Vagina (tissue), 2 donors: ENCODE measurements around the gene MGAT3.

ENCODE experiments used
- CTCF ChIP-seq, 3 experiments: fragments of 450-650 bp in 2 of 3; fragments of 200-600 bp in 1 of 3; sonication (generic) in 1 of 3; IDR thresholded peaks; one replicate each; pipeline ENCODE4 v1.5.1; 2017 to 2019; ENCODE audit warnings: antibody characterized with exemption in 3 of 3, mild to moderate bottlenecking in 2 of 3, moderate library complexity in 2 of 3
- POLR2AphosphoS5 ChIP-seq, 2 donors: sonication (generic); formaldehyde crosslinking; IDR thresholded peaks; one replicate each; pipeline ENCODE4 v1.9.0; 2017; ENCODE audit warnings: antibody characterized with exemption in 2 of 2, mild to moderate bottlenecking in 2 of 2, low read depth in 1 of 2; ENCODE audit not compliant: insufficient read depth in 1 of 2

- TF ChIP-seq CTCF (IDR thresholded peaks at IDR 0.05) (no peak), POLR2AphosphoS5 (IDR thresholded peaks at IDR 0.05; ENCODE audit: insufficient read depth in 1 of 2, low read depth in 1 of 2) (no peak)
Observed at GRCh38 chr22:39489094-39490068, 32.6 kb downstream of the MGAT3 start.
